Measurements from ENCODE around the gene MEIKIN.

MEIKIN gene

DNA sequence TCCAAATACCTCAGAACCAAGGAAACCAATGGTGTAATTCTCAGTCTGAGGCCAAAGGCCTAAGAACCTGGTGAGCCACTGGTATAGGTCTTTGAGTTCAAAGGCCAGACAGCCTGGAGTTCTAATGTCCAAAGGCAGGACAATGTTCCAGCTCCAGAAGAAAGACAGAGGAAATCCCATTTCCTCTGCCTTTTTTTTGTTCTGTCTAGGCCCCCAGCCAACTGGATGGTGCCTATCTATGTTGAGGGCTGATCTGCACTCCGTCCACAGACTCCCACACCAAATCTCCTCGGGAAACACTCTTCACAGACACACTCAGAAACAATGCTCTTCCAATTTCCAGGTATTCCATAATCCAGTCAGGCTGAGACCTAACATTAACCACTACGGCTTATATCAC is 178.8 kb downstream of the MEIKIN start:
- no peak for DNase-seq

DNA sequence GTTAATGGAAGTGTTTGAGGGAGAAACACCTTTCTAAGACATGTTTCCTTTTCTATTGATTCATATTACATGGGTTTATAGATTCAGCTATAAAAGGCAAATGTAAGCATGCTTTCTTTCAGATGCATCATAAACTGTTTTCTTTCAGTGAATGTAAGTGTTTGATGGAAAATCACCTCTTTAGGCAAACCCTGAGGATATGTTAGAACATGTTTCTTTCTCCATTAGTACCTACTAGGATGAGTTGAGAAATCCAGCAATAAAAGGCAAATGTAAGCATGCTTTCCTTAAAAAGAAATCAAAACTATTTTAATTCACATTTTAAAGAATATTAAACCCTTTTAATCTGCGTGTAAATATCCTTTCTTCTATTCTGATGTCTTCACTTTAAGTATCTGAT is 180.2 kb downstream of the MEIKIN start:
- DNase-seq: no peak

- DNase-seq: no peak
These were observed 181.5 kb downstream of the MEIKIN start for GRCh38 chr5:131763968-131764367.

DNA sequence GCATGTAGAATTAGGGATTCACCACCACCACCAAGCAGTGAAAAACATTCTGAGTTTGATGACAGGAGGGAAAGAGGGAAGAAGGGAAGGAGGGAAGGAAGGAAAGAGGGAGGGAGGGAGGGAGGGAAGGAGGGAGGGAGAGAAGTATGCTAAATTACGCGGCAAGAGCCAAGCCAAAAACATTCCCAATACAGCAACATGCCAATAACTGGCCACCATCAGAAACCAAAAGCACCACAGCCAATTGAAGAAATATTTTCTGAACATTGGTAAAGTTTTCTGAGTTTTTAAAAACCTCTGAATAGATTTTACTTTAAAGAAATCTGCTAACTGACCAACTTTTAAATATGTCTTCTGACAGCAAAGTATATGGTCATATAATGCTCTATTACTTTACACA is 184.7 kb downstream of the MEIKIN start:
- no peak for DNase-seq

- no peak for DNase-seq
These were observed 185.8 kb downstream of the MEIKIN start for GRCh38 chr5:131759704-131760103.

DNA sequence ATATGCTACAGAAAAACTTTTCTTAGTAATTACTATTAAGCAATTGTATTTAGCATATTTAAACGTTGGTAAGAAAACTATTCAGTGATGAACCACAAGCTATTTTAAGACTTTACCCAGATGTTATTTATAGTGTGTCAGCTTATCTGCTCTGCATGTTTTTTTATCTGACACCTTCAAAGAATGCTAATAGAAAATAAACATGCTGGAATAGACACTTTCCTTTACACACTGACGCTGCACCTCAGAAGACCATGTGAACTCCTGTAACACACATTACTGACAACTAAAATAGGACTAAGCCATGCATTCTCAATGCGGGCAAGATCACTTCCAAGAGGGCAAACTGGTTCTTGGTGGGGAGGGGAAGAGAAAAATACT is 187.0 kb downstream of the MEIKIN start:
- no peak for DNase-seq

- DNase-seq: no peak
These were observed 187.5 kb downstream of the MEIKIN start for GRCh38 chr5:131757830-131758519.
